ENCODE measurements around the gene ATXN7.

- TF ChIP-seq POLR2A (IDR thresholded peaks at IDR 0.05; ENCODE audit: low read depth, low read length) (no peak), CTCF (conservative IDR thresholded peaks at IDR 0.05; ENCODE audit: low read depth, low read length) (no peak), CHD1 (IDR thresholded peaks at IDR 0.05; ENCODE audit: low read depth, low read length) (no peak), RCOR1 (IDR thresholded peaks at IDR 0.05; ENCODE audit: insufficient replicate concordance, low read length) (no peak), ELK1 (IDR thresholded peaks at IDR 0.05; ENCODE audit: borderline replicate concordance, low read depth, low read length) (no peak), RAD21 (IDR thresholded peaks at IDR 0.05; ENCODE audit: low read length) (no peak), RFX5 (IDR thresholded peaks at IDR 0.05; ENCODE audit: low read depth, low read length) (no peak), CEBPB (IDR thresholded peaks at IDR 0.05; ENCODE audit: low read depth, low read length) (no peak), BHLHE40 (IDR thresholded peaks at IDR 0.05; ENCODE audit: low read depth, low read length) (no peak)
These were observed 69.0 kb downstream of the ATXN7 start for GRCh38 chr3:63932509-63933212.
